Suprapubic skin (tissue), 4 donors: ENCODE data around the gene MAML2.

ENCODE experiments used
- EP300 ChIP-seq: sonication (generic); formaldehyde crosslinking; IDR thresholded peaks from one replicate; pipeline ENCODE4 v1.6.1; 2017; ENCODE audit warnings: antibody characterized with exemption
- POLR2A ChIP-seq, 2 donors: fragments of 450-650 bp; IDR thresholded peaks; one replicate each; pipeline ENCODE4 v1.6.1; 2017; ENCODE audit warnings: antibody characterized with exemption in 2 of 2, mild to moderate bottlenecking in 2 of 2, moderate library complexity in 2 of 2
- POLR2AphosphoS5 ChIP-seq, 3 donors: sonication (generic); formaldehyde crosslinking; IDR thresholded peaks; one replicate each; pipeline ENCODE4 v1.6.1; 2017; ENCODE audit warnings: antibody characterized with exemption in 3 of 3
- TF ChIP-seq, protein P1 (sequence below), 2 donors: fragments of 200-600 bp in 1 of 2; fragments of 450-650 bp in 1 of 2; sonication (generic) in 1 of 2; IDR thresholded peaks; one replicate each; pipeline ENCODE4 v1.5.1; 2016 to 2019; ENCODE audit warnings: antibody characterized with exemption in 2 of 2, mild to moderate bottlenecking in 1 of 2, moderate library complexity in 1 of 2

DNA sequence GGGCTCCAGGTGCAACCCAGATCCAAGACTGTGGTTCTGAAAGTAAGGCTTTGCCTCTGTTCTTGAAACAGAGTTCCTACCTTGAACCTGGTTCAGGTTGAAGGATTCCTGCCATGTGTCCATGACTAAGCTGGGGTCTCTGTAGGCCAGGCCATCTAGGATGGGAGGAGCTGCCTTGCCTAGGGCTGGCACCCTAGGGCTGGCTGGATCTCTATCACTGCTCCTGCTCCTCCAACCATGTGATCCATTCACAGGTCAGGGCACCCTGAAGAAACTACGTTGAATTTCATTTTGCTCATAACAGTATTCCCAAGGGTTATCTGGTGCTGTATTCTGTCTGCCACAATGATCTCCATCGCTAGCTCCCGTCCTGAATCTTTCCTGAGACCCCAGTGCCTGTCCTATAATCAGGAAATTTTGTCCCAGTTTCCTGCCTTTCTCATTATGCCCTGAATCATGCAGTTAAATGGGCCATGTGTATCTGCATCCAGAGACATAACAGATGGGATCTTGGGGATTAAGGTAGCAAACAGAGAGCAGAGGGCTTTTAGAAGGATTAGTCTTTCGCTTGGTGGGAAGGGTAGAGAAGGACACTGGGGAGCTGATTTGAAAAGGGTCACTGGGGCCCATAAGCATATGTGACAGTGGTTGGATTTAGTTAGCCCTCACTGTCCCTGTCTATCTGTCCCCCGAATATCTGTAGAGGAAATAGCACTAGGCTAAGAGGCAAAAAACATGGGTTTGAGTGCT is 320.9 kb downstream of the MAML2 start:
- TF ChIP-seq, protein P1, sequence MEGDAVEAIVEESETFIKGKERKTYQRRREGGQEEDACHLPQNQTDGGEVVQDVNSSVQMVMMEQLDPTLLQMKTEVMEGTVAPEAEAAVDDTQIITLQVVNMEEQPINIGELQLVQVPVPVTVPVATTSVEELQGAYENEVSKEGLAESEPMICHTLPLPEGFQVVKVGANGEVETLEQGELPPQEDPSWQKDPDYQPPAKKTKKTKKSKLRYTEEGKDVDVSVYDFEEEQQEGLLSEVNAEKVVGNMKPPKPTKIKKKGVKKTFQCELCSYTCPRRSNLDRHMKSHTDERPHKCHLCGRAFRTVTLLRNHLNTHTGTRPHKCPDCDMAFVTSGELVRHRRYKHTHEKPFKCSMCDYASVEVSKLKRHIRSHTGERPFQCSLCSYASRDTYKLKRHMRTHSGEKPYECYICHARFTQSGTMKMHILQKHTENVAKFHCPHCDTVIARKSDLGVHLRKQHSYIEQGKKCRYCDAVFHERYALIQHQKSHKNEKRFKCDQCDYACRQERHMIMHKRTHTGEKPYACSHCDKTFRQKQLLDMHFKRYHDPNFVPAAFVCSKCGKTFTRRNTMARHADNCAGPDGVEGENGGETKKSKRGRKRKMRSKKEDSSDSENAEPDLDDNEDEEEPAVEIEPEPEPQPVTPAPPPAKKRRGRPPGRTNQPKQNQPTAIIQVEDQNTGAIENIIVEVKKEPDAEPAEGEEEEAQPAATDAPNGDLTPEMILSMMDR (IDR thresholded peaks at IDR 0.05), result no peak
- TF ChIP-seq POLR2A (IDR thresholded peaks at IDR 0.05) (no peak), POLR2AphosphoS5 (IDR thresholded peaks at IDR 0.05) (no peak), EP300 (no peak)
